Neutrophil (primary cell): ENCODE results near the gene GRM8.

Experiments
- H3K27ac ChIP-seq: fragments of 200-600 bp; sonication (generic); 2 replicates; pipeline ENCODE4 v1.5.1; 2016; ENCODE audit warnings: mild to moderate bottlenecking, moderate library complexity
- H3K27me3 ChIP-seq: fragments of 200-600 bp; sonication (generic); 2 replicates; pipeline ENCODE4 v1.6.0; 2016; ENCODE audit warnings: mild to moderate bottlenecking
- H3K36me3 ChIP-seq: fragments of 200-600 bp; sonication (generic); 2 replicates; pipeline ENCODE4 v1.5.1; 2017
- H3K4me1 ChIP-seq, 2 experiments: fragments of 200-600 bp in 1 of 2; sonication (generic) in 1 of 2; 1 replicate in 1 of 2; 2 replicates in 1 of 2; pipeline versions ENCODE4 v1.5.1 to v1.6.1; 2013 to 2016; ENCODE audit warnings: low read depth in 1 of 2, low read length in 1 of 2, mild to moderate bottlenecking in 1 of 2, moderate library complexity in 1 of 2; ENCODE audit not compliant: control insufficient read depth in 1 of 2, insufficient read depth in 1 of 2
- H3K4me3 ChIP-seq, 2 experiments: fragments of 200-600 bp in 1 of 2; sonication (generic) in 1 of 2; 1 replicate in 1 of 2; 2 replicates in 1 of 2; pipeline ENCODE4 v1.5.1; 2013 to 2016; ENCODE audit warnings: low read depth in 1 of 2, low read length in 1 of 2, mild to moderate bottlenecking in 1 of 2, moderate library complexity in 1 of 2
- H3K9me3 ChIP-seq: fragments of 200-600 bp; sonication (generic); 2 replicates; pipeline ENCODE4 v1.5.1; 2016
- TF ChIP-seq, protein P1 (sequence below): fragments of 200-600 bp; sonication (generic); IDR thresholded peaks from 2 replicates; pipeline ENCODE4 v1.5.1; 2016; ENCODE audit warnings: antibody characterized with exemption

Gene GRM8

DNA sequence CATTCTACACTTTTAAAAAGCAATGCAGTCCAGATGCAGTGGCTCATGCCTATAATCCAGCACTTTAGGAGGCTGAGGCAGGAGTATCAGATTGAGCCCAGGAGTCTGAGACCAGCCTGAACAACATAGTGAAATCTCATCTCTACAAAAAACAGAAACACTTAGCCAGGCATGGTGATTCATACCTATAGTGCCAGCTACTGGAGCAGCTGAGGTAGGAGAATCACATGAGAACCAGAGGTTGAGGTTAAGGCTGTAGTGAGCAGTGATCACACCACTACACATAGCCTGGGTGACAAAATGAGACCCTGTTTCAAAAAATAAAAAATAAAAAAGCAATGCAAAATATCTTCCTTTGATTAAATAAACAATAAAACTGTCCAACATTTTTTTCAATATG, 205.2 kb downstream of the GRM8 start:
- H3K36me3 ChIP-seq, result no peaks in the 10 kb centered on the region
- H3K4me3 ChIP-seq, result no peak overlapping the region
- no peaks in the 10 kb centered on the region for H3K4me1 ChIP-seq
- TF ChIP-seq, protein P1, sequence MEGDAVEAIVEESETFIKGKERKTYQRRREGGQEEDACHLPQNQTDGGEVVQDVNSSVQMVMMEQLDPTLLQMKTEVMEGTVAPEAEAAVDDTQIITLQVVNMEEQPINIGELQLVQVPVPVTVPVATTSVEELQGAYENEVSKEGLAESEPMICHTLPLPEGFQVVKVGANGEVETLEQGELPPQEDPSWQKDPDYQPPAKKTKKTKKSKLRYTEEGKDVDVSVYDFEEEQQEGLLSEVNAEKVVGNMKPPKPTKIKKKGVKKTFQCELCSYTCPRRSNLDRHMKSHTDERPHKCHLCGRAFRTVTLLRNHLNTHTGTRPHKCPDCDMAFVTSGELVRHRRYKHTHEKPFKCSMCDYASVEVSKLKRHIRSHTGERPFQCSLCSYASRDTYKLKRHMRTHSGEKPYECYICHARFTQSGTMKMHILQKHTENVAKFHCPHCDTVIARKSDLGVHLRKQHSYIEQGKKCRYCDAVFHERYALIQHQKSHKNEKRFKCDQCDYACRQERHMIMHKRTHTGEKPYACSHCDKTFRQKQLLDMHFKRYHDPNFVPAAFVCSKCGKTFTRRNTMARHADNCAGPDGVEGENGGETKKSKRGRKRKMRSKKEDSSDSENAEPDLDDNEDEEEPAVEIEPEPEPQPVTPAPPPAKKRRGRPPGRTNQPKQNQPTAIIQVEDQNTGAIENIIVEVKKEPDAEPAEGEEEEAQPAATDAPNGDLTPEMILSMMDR, result no peak
- H3K27ac ChIP-seq, result no peak overlapping the region
- no peaks in the 10 kb centered on the region for H3K27me3 ChIP-seq
- H3K9me3 ChIP-seq, result no peaks in the 10 kb centered on the region

DNA sequence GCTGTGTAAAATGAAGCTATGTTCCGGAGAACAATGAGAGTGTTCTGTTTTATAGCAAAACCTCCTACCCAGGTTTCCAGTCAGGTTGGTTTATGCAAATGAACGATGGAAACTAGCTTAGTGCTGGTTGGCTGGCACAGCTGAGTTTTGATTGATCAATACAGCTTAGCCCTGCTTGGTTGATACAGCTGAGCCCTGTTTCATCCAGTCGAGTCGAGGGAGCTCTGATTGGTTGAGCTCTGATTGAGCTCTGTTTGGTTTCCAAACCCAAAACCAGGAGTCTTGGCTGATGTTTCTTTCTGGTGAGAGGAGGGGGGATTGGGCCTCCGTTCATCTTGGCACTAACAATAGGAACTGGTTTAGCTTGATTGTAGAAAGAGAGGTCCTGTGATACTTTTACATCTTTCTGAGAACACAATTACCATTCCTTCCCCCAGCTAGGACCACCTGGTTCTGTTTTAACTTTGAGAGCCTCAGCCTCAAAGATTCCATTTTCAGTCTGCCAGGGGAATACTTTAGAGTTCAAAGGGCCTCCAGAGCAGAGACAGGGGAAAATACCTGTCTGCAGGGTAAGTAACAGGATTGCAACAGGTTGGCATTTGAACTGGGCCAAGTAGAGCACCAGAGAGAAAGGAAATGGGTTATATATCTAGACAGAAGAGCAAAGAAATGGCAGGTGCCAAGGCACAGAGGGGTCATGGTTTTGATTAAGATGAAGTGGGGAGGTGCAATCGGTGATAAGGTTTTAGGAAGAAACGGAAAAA, 210.9 kb downstream of the GRM8 start:
- H3K27me3 ChIP-seq, result no peaks in the 10 kb centered on the region
- TF ChIP-seq, protein P1, result no peak
- H3K4me1 ChIP-seq, result no peaks in the 10 kb centered on the region
- H3K27ac ChIP-seq, result no peak overlapping the region
- no peaks in the 10 kb centered on the region for H3K36me3 ChIP-seq
- H3K9me3 ChIP-seq, result no peaks in the 10 kb centered on the region
- H3K4me3 ChIP-seq, result no peak overlapping the region

DNA sequence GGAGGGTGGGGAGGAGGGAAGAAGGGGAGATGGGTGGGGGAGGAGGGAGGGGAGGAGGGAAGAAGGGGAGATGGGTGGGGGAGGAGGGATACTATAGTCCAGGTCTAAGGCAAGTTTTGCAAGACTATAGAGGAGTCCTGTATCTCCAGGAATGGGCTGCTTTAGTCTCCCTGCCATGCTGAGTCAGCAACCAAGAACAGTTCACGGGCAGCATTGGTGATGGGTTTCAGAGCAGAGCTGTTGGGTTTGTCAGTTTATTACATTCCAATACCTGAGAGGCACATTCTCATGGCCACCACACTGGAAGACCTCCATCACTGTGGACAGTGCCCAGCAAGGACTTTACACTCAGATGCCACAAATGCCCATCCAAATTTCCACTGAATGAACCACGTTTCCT, 212.7 kb downstream of the GRM8 start:
- Histone ChIP-seq H3K9me3 (no peaks in the 10 kb centered on the region), H3K4me1 (no peaks in the 10 kb centered on the region), H3K36me3 (no peaks in the 10 kb centered on the region), H3K27ac (no peak overlapping the region), H3K4me3 (no peak overlapping the region), H3K27me3 (no peaks in the 10 kb centered on the region)
- TF ChIP-seq, protein P1, result no peak

DNA sequence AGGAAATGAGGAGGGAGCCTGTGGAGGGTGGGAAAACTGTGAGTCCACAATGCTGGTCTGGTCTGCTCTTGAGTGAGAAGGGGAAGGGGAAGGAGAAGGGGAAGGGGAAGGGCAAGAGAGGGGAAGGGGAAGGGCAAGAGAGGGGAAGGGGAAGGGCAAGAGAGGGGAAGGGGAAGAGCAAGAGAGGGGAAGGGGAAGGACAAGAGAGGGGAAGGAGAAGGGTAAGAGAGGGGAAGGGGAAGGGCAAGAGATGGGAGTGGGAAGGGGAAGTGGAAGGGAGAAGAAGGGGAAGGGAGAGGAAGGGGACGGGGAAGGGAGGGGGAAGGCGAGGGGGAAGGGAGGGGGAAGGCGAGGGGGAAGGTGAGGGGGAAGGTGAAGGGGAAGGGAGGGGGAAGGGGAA, 213.2 kb downstream of the GRM8 start:
- Histone ChIP-seq H3K27ac (no peak overlapping the region), H3K9me3 (no peaks in the 10 kb centered on the region), H3K27me3 (no peaks in the 10 kb centered on the region), H3K36me3 (no peaks in the 10 kb centered on the region), H3K4me3 (no peak overlapping the region), H3K4me1 (no peaks in the 10 kb centered on the region)
- TF ChIP-seq, protein P1, result no peak

DNA sequence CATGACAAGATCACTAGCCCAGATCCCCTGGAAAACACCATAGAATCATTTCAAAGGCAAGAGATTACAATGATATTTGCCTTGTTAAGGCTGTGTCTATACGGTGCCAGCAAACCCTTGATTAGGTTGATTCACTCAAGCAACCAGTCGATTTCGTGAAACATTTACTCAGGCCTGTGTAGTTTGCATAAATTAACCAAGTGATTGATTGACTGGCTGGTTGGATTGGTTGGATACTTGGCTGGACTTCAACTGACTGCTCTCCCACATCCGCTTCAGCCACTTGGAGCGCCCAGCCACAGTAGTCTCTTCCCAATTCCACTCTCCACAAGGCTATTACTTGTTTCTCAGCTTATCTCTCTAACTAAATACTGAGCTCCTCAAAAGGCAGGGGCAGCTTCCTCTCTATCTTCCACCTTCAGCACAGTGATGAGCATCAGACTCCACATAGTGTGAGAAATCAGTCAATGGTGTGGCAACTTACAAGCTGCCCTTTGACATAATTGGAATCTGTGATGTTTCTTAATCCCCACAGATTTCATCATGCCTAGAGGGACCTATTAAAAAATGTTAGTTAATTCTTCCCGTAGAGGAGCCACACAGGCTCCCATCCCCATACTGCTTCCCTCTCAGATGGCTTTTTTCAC, 217.4 kb downstream of the GRM8 start:
- no peak overlapping the region for H3K27ac ChIP-seq
- TF ChIP-seq, protein P1, result no peak
- H3K9me3 ChIP-seq, result no peaks in the 10 kb centered on the region
- H3K27me3 ChIP-seq, result no peaks in the 10 kb centered on the region
- H3K36me3 ChIP-seq, result no peaks in the 10 kb centered on the region
- no peaks in the 10 kb centered on the region for H3K4me1 ChIP-seq
- H3K4me3 ChIP-seq, result no peak overlapping the region
